ENCODE measurements around the gene ASTN2.

Gene ASTN2

DNA sequence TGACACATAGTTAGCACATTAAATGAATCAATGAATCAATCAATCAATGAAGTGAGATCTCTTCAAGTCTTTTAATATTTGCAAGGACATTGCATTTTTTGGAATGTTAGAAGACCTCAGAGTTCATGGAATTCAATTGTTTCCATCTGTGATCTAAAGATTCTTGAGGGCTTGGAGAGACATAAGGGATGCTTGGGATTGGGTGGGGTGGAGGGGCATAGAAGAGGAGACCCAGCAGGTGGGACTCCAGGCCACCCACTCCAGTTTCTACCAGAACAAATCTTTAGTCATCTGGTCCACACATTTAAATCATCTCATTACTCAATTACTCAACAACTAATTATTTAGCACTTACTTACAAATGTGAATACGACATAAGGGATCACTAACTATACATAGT, 978.7 kb downstream of the ASTN2 start:
- DNase-seq = peak; percentile 54

DNA sequence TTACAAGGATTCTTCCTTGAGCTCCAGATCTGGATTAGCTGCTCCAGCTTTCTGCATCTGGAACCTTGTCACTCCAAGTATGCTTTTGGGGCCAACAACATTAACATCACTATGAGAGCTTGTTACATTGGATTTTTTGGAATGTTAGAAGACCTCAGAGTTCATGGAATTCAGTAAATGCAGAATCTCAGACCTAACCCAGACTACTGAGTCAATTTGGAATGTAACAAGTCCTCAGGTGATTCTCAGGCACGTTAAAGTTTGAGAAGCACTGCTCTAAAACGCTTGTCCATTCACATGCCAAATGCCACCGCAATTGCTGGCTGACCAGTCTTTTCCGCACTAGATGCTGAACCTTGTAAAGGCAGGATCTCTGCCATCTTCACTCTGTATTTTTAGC, 979.2 kb downstream of the ASTN2 start:
- peak; percentile 41 for DNase-seq

- no peak for DNase-seq
Measured at GRCh38 chr9:116434314-116434713, 980.5 kb downstream of the ASTN2 start.

DNA sequence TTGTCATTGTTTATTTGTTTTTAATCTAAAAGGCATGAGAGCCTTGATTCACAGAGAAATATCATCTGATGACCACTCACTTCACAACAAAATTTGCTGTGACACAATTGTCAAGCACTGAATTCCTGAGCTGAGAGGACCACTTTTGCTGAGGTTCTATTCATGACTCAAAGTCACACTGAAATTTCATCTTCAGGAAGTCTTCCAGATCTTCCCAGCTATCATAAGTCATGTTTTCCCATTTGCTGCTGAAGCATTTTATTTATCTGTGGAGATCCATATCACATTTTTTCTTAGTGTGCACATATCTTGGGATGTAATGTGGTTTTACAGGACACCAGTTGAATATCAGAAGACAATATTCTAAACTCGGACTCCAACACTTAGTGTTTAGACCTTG, 982.8 kb downstream of the ASTN2 start:
- DNase-seq = no peak

DNA sequence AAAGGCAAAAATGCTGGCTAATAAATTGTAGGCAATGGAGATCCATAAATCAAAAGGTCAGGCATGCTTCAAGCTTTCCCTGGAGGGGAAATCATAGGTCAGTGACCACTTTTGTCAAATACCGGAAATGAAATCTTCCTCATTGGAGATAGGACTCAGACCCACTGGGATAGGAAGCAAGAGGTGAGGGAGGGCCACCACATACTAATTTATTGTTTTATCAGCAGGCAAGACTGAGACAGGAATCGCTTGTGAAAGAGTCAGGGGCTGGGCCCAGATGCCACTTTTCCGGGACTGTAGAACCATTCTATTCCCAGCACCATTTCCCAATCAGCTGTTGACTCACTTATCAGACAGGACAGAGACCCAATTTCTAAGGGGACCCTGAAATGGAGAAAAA, 984.0 kb downstream of the ASTN2 start:
- DNase-seq = no peak

GRCh38 chr9:116425244-116425643, 989.6 kb downstream of the ASTN2 start:
- no peak for DNase-seq

- no peak for DNase-seq
Measured at GRCh38 chr9:116423149-116423548, 991.7 kb downstream of the ASTN2 start.

DNA sequence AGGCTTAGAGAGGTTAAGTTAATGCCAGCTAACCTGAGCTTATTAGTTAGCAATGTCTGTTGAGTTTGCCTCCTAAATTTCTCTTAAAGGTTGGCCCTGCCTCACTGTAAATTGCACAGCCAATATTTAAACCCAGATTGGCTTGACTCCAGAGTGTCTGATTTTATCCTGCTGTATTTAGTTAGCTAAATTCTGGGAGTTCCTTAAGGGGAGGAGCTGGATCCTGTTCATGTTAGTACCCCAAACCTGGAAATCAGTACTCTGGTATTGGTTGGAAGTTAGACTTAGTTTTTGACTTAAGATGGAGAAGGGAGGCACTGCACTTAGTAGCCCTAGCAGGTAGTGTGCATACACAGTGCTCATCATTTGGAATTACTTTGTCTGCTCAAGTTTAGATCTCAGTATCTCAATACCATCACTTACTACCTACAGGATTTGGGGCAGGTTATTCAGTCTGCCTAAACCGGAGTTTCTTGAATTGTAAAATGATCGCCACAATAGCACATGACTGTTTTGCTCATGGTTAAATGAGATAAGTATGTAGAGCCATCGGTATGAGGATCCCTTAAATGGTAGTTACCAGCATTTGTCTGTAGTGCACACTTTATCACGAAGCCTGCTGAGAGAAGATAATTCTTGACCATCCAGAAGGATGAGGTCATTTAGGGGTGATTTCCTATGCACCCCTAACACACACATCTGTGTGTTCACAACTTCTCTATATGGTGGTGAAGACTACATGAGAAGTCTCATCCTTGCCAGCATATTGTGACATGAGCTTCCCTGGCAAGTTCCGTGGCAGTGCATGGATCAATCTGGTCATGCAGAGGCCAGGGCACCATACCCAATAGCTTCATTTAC, 992.5 kb downstream of the ASTN2 start:
- no peak for DNase-seq

GRCh38 chr9:116420993-116421538, 993.8 kb downstream of the ASTN2 start:
- peak; percentile 65 for DNase-seq

GRCh38 chr9:116419181-116419580, 995.7 kb downstream of the ASTN2 start:
- DNase-seq = no peak

- no peak for DNase-seq
Measured at GRCh38 chr9:116417464-116417863, 997.4 kb downstream of the ASTN2 start.

GRCh38 chr9:116416421-116416820, 998.4 kb downstream of the ASTN2 start:
- DNase-seq = no peak

DNA sequence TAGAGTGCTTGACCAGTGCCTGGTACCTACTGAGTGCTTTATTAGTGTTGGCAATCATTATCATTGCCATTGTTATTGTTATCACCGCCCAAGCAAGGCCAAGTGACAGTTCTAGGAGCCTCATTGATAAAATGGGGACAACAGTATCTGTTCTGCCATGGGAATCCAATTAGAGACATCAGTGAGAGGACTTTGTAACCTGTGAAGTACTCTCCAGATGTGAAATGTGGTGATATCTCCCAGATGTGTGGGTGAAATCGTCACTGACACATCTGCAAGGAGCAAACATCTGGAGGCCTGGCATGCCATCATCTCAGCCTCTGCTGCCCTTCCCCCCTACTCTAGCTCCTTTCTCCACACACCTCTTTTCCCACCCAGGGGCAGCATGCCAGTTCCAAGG, 1000.5 kb downstream of the ASTN2 start:
- no peak for DNase-seq

DNA sequence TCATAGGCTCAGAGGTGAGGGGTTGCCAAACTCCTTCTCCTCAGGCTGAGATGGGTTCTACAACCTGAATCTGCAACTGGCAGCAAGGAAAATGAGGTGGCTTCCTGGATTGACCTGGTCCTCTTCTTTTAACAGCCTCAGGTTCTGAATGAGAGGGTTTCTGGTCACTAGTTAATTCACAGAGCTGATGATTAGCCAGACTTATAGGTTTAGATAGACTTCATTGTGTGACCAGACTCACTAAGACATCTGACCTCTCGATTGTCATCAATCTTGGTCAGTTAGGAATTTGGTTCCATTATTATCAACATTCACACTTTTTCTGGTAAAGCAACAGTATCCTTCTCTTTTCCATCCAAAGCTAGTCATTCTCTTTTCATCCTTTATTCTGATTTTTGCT, 1003.4 kb downstream of the ASTN2 start:
- DNase-seq = no peak

- DNase-seq = no peak
Measured at GRCh38 chr9:116409638-116410037, 1005.2 kb downstream of the ASTN2 start.

DNA sequence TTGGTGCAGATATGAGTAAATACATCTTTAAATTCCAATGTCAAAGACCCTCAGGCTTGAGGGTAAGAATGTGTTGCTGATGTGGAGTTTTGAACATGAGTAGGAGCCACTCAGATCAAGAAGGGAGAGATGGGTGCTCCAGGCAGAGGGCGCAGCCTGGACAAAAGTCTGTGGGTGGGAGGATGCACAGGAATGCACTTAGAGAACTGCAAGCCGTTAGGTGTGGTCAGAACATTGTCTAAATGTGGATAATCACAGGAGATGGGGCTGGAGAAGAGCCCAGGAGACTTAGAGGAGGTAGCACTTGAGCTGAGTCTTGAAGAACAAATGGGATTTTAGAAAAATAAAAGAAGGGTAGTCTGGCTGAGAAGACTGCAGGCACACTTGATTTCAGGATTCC, 1005.7 kb downstream of the ASTN2 start:
- no peak for DNase-seq

GRCh38 chr9:116406469-116406868, 1008.4 kb downstream of the ASTN2 start:
- DNase-seq = no peak

DNA sequence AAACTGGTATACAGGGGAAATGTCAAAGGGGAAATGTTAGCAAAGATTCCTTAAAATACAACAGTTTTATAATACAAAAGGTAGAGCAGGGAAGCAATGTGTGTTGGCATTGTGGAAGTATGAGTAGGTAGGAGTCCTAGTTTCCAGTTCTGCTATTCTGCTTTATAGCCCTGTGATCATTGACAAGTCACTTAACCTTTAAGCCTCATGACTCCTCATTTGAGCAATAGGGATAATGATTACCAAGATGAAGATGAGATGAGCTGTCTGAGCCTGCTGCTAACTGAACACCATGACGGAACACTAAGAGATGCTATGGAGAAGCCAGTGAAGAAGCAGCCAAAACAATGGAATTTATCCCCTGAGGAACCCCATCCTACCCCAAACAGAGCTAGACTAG, 1009.5 kb downstream of the ASTN2 start:
- no peak for DNase-seq

GRCh38 chr9:116404228-116404627, 1010.6 kb downstream of the ASTN2 start:
- DNase-seq = no peak

GRCh38 chr9:116403171-116403570, 1011.7 kb downstream of the ASTN2 start:
- no peak for DNase-seq

GRCh38 chr9:116395699-116396037, 1019.2 kb downstream of the ASTN2 start:
- no peak for DNase-seq

DNA sequence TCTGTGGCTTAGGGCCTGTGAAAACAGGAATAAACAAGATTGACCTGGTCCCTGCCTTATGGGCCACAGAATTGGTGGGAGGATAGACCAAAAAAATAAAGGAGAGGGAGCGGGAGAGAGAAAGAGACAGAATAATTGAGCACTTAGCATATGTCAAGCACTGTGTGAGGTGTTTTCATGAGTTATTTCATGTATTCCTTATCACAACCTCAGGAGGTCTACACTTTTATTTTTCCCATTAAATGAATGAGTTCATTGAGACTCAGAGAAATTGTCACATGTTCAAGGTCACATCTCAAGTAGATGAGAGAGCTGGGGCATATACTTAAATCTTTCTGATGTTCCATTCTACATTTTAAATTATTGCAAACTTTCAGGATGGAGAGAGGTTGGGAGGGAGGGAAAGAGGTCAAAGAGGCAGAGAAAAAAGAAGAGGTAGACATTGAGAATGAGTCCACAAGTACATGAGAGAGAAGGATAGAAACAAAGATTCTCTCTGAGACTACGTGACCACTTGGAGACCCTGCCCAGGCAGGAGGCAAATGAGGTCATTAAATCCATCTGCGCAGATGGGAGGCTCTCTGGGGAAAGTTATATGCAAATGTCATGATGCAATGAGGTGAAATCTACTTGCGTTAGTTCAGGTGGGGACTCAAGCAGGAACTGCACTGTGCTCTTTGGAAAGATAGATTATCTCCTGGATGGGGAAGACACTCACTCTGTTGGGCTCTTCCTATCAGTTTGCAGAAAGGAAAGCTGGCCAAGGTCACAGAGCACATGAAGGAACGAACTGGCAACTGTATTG, 1019.8 kb downstream of the ASTN2 start:
- DNase-seq = peak; percentile 18

GRCh38 chr9:116394070-116394469, 1020.8 kb downstream of the ASTN2 start:
- DNase-seq = no peak

- no peak for DNase-seq
Measured at GRCh38 chr9:116393198-116393597, 1021.7 kb downstream of the ASTN2 start.
